Esophagus mucosa (tissue), 1 donor: ENCODE measurements around the gene SPRYD7. TPM values are rescaled to one million over a fixed set of nuclear protein-coding genes. Genes with fewer than 3 reads are reported as not detected.
"Not testable (repeated sequence)": the region's sequence is repeated elsewhere in the genome, so short reads cannot be mapped to it uniquely, and the experiment has no call there.

Source experiments
- ATAC-seq: fragments of 200-7000 bp; cut with Tn5 transposase; one replicate; pipeline ENCODE4 v1.9.1; 2020
- total RNA-seq: library from RNA; stranded (reverse); gene quantifications from one replicate; pipeline ENCODE4 v1.2.4, GENCODE V29; 2023
- donor health status: DM: yes; HTN: yes; CAD: no.

Gene SPRYD7
- total RNA-seq = 8.3 TPM

- peak; percentile 100 for ATAC-seq
Measured at GRCh38 chr13:49936075-49936967, at the start of gene SPRYD7. Gene SPRYD7, minus strand, starts transcription at chr13:49936340. Its CDS starts 105 bp downstream, at chr13:49936235.

- ATAC-seq = no peak
Measured at GRCh38 chr13:49985129-49985528, 49.0 kb upstream of the SPRYD7 start.

- ATAC-seq = no peak
Measured at GRCh38 chr13:49980266-49980665, 44.1 kb upstream of the SPRYD7 start.

- no peak for ATAC-seq
Measured at GRCh38 chr13:49977992-49978391, 41.9 kb upstream of the SPRYD7 start.

GRCh38 chr13:49976314-49977258 lies 40.4 kb upstream of the SPRYD7 start:
- ATAC-seq = peak; percentile 90

- ATAC-seq = no peak
Measured at GRCh38 chr13:49975826-49976225, 39.7 kb upstream of the SPRYD7 start.

GRCh38 chr13:49972709-49973108 lies 36.6 kb upstream of the SPRYD7 start:
- ATAC-seq = no peak

GRCh38 chr13:49967456-49967855 lies 31.3 kb upstream of the SPRYD7 start:
- no peak for ATAC-seq

GRCh38 chr13:49958321-49958720 lies 22.2 kb upstream of the SPRYD7 start:
- ATAC-seq = no peak

- no peak for ATAC-seq
Measured at GRCh38 chr13:49956131-49956530, 20.0 kb upstream of the SPRYD7 start.

GRCh38 chr13:49954674-49955455 lies 18.7 kb upstream of the SPRYD7 start:
- no peak for ATAC-seq

GRCh38 chr13:49953560-49953959 lies 17.4 kb upstream of the SPRYD7 start:
- ATAC-seq = peak; percentile 92

- no peak for ATAC-seq
Measured at GRCh38 chr13:49951754-49952535, 15.8 kb upstream of the SPRYD7 start.

- not testable (repeated sequence) for ATAC-seq
Measured at GRCh38 chr13:49948777-49949270, 12.7 kb upstream of the SPRYD7 start.

- no peak for ATAC-seq
Measured at GRCh38 chr13:49939321-49939720, 3.2 kb upstream of the SPRYD7 start.

- ATAC-seq = no peak
Measured at GRCh38 chr13:49938921-49939320, 2.8 kb upstream of the SPRYD7 start.

- no peak for ATAC-seq
Measured at GRCh38 chr13:49938314-49938713, 2.2 kb upstream of the SPRYD7 start.

GRCh38 chr13:49936968-49937273 lies 781 bp upstream of the SPRYD7 start:
- ATAC-seq = no peak

- ATAC-seq = peak; percentile 30
Measured at GRCh38 chr13:49935171-49936074, 717 bp downstream of the SPRYD7 start.

GRCh38 chr13:49933511-49933910 lies 2.6 kb downstream of the SPRYD7 start:
- no peak for ATAC-seq

GRCh38 chr13:49932868-49933267 lies 3.3 kb downstream of the SPRYD7 start:
- no peak for ATAC-seq
